RKO (cell line): ENCODE results near the gene RASGEF1B.

Experiments
- DNase-seq: peaks from one replicate; pipeline ENCODE4 v3.0.0-alpha.2; 2016; ENCODE audit warnings: low spot score

RASGEF1B gene

DNA sequence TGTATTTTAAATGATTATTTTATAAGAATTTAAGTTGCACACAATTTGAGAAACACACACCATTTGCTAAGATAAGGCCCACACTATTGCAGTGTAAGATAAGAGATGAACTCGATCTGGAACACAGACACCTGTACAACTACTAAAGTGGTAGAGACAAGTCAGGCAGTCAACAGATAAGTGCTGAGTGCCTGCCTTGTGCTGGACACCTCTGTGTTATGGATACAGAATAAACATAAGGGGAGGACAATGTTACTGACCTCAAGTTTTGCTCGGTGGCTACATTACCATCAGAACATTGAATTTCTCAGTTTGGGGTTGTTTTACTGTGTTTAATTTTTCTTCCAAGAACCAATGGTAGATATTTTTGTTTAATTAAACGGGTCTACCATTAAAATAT is 74.1 kb downstream of the RASGEF1B start:
- no peak for DNase-seq

DNA sequence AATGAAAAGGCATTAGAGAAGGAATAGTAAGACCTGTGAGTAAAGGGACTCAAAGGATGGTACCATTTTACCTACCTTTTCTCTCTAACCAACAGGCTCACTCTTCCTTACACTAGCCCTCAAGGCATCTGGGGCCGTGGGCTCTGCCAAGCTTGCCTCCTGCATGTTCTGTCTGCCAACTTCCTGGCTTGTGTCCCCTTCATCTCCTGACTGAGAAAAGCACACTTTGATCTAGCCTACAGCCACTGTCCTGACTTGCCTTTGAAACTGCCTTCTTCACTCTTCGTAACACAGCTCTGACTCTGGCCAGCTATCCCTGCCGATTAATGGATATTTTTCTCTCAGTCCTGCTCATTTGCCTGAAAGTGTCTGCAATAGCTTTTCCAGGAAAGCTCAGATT is 76.5 kb downstream of the RASGEF1B start:
- DNase-seq: no peak

DNA sequence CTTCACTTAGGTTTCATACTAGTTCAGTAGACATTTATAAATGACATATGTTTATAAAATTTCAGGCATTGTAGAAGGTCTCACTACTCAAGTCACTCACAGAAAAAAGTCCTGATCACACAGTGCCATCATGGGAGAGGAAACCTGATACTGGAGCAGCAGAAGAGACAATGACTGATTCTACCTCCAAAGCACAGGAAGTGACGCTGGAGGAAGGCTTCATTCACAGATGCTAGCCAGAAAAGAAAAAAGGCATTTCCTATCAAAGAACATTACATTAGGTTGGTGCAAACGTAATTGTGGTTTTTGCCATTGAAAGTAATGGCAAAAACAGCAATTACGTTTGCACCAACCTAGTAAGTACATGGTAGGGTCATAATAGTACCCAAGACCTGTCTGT is 79.5 kb downstream of the RASGEF1B start:
- no peak for DNase-seq

- no peak for DNase-seq
Measured at GRCh38 chr4:81389720-81390119, 82.0 kb downstream of the RASGEF1B start.

DNA sequence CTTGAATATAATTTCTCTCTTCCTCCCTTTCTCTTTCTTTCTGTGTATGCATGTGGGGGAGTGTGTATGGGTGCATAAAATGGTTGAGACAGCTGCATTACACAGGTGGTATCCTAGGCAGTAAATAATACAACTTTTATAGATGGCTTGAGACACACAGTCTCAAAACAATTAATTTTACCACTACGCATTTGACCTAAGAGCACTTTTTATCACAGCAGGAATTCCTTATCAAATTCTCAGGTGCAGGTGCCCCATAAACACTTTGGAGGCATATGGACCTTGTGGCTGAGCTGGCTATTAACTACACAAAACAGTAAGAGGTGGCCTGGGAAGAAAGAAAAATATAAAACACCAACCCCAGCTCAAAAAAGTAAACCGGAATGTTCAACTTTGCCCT is 91.3 kb downstream of the RASGEF1B start:
- DNase-seq: no peak

GRCh38 chr4:81378386-81378785 is 93.3 kb downstream of the RASGEF1B start:
- DNase-seq: no peak

DNA sequence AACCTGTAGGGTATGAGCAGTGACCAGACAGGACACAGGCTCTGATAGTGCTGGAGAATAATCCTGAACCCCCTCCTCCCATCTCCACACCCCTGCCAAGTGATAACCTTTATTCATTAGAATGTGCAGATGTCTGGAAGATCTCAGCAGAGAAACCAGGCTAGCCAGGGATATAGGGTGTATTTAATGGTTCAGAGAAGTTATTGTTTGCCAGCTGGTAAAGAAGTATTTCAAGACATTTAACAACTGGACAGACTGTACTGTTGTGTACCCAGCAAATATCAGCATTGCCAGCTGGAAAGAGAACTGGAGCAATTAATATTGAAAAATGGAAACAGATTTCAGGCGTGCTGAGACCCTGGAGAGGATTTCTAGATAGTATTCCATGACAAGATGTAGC is 94.5 kb downstream of the RASGEF1B start:
- DNase-seq: no peak

GRCh38 chr4:81376720-81377119 is 95.0 kb downstream of the RASGEF1B start:
- DNase-seq: no peak
